G401.6 (cell line): ENCODE measurements around the gene CFAP57.

Experiments used
- FAIRE-seq: peaks from 2 replicates; lab custom pipeline; 2012; peaks lifted over from hg19 to GRCh38; lab: Jason Lieb, UNC

The CFAP57 gene

DNA sequence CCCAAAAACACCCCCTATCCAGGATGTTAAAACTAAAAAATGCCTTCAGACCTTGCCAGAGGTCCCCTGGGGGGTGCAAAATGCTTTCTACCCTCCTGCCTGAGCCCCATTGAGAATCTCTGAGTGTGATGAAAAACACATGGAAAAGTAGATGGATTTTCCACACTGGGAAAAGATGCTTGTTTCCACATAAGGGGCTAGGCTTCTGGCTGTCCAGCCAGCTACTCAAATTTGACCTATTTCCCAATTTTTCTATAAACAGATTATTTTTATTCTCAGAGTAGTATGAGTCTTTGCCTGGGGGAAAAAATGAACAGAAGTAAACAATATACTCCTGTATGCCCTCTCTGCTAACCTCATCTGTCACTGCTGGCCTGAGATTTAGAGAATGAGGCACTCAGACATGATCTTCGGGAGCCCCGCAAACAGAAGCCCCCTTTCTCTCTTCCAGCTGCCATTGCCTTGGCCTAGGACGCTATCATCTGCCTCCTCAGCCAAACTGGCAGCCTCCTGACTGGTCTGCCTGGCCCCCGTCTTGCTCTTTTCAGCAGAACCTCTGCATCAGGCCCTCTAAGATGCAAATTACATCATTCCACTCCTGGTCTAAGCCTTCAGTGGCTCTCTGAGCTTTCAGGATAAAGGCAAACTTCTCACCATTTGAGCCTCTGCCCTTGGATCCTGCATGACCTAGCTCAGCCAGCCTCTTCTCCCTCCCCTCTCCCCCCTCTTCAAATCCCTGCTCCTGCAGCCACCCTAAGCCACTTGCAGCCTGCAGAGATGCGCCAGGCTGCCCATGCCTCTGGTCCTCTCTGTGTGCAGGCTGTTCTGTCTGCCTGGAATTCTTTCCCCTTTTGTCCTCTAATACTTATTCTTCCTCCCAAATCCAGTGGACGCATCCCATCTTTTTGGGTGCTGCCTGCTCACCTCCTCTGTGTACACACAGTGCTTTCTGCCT, 58.0 kb downstream of the CFAP57 start:
- FAIRE-seq: no peak

DNA sequence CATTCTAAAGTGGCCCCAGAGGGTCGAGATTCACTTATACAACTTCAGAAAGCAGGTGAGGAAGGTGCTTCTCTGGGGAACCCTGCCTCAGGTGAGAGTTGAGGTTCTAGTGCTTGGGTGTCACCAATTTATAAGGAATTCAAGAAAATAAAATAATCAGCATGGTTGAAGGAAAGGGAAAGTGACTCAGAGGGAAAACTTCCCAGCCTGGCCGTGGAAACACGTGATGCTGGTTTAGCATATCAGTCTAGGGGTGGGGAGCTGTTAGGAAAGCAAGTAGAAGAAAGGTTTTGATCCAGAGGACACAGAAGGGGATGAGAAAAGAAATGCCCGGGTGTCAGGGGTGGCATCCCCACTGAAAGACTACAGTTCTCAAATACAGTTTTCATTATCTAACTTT, 59.9 kb downstream of the CFAP57 start:
- no peak for FAIRE-seq

DNA sequence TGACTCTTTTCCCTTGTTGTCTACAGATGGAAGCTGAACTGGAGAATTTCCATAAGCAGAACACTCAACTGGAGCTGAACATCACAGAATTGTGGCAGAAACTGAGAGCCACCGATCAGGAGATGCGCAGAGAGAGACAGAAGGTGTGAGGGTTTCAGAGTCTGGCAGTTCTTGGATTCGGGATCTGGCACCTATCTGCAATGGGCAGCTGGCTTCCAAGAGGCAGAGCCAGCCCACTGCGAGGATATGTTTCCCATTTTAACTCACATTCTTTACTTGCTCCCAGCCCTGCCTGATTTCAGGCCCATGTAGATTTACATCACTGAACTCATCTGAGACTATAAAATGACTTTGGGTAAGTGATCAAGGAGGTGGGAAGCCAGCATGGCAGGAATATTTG, 60.4 kb downstream of the CFAP57 start:
- FAIRE-seq: no peak

GRCh38 chr1:43233631-43234030, 61.5 kb downstream of the CFAP57 start:
- no peak for FAIRE-seq

GRCh38 chr1:43234267-43234666, 62.1 kb downstream of the CFAP57 start:
- no peak for FAIRE-seq

- no peak for FAIRE-seq
Observed at GRCh38 chr1:43235040-43235439, 62.9 kb downstream of the CFAP57 start.

DNA sequence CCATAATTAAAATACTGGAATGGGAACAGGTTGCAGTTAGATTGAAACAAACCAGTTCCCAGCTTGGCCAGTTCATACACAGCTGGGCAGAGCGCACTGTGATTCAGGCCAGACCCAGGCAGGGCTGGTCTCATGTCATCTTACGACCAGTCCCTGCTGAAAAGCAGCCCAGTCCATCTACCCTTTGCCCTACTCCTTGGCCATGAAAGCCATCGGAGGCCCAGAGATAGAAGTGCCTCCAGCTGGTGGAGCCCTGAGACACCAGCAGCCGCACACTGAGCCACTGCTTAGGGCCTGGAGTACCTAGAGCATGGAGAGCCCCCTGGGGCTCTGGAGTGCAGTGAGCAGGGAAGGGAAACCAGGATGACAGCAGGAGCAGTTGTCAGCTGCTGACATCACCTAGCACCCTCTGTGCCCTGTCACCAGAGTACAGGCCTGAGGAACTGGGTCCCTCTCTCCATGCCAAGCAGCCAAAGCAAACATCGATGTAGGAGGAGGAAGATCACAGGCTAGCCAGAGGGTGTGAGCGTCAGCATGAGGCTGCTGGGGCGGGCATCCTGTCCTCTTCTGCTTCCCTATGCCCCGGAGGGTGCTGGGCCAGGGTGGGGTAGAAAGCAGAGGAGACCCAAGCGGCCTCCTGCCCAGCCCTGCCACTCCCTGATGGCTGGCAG, 63.5 kb downstream of the CFAP57 start:
- no peak for FAIRE-seq

DNA sequence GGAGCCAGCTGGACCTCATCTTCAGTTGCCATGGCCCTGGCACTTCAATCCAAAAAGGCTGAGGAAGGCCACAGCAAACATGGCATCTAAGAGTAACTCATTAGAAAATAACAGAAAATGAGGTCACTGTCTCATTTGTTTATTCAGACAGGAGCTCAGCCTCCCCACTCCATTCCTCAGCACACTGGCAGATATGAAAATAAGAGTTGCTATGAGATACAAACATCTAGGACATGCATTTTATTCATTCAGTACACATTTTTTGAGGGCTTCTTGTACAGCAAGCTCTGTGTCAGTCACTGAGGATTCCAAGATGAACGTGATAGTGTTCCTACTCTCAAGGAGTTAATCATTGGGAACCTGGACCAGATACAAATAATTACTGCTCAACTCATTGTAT, 65.0 kb downstream of the CFAP57 start:
- no peak for FAIRE-seq

- peak; percentile 70 for FAIRE-seq
Observed at GRCh38 chr1:43238085-43238484, 66.0 kb downstream of the CFAP57 start.

DNA sequence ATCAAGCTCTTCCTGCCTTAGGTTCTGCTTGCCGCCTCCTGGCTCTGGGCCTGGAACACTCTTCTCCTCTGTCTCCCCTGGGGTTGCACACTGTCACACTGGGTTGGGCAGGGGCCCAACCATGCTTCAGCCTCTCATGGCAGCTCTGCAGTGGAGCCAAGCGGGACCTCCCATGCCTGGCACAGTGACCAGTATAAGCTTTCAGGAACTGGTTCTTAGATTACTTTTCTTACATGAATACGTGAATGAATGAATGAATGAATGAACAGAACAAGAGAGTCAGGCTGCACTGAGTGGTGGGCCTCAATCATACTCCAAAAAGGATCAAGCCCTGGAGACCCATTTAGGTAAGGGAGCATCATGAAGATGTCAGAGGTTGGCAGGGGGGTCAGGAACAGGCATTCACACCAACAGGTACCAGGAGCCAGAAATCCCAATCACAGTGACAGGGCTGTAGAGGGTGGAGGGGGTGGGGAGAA, 66.9 kb downstream of the CFAP57 start:
- no peak for FAIRE-seq

- FAIRE-seq: no peak
Observed at GRCh38 chr1:43239484-43239883, 67.4 kb downstream of the CFAP57 start.

- FAIRE-seq: no peak
Observed at GRCh38 chr1:43241413-43241836, 69.3 kb downstream of the CFAP57 start.

- no peak for FAIRE-seq
Observed at GRCh38 chr1:43243299-43243698, 71.2 kb downstream of the CFAP57 start.

DNA sequence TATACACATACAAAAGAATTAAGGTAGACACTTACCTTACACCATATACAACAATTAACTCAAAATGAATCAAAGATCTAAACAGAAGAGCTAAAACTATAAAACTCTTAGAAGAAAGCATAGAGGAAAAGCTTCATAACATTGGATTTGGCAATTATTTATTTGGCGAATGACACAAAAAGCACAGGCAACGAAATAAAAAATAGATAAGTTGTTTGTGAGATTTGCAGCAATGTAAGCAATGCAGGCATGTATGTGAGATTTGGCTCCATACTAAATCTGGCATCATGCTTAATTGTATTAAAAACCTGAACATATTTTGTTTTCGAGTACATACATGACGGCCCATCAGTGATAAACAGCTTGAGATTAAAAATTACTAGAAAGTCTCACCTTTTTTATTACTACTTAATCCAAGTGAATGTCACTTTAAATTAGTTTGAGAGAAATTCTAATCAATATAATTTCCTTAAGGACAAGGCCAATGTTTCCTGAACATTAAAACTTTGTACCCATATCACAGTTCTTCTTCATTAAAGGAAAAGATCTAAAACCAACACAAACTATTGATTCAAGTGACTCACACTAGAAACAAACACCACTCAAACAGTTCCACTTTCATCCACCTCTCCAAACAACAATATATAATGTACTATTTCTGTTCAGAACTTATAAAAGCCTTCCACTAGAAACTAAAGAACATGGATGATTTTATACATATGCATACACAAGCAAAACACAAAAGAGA, 74.5 kb downstream of the CFAP57 start:
- no peak for FAIRE-seq

DNA sequence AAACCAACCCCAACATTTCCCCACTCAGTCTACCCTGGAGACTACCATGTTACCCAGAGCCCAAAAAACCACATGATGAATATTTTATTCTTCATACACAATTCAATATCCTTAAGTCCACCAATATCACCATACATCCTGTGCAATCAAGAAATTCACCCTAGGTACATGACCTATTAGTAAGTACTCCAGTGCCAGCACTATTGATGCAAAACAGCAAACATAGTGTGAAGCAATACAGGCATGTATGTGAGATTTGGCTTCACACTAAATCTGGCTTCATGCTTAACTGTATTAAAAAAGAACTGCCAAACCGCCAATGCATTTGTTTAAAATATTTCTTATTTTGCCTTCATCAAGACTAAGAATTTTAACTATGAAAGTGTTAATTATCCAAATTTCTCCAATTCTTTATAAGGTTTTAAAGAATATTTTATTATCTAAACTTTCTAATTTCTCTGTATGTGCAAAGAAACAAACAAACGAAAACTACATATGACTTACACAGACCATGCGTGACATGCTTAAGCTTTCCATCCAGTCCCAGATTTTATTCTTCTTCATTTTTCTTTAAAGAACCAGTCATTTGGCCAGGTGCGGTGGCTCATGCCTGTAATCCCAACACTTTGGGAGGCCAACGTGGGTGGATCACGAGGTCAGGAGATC, 75.3 kb downstream of the CFAP57 start:
- no peak for FAIRE-seq

DNA sequence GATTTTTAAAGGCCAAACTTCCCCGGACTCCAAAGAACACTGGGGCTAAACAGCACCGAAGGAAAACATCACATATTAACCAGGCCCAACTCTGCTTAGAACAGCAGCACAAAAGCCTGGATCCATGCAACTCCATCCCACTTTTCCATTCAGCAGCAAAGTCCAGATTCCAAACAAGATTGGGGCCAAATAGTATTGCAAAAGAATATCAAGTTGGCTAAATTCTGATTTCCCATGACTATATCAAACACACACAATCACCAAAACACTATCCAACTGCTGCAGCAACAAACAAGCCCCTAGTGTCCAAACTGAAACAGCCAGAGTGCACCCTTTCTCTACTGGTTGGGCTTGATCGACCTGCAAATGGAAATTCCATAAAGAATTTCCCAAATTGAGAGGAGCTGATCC, 78.2 kb downstream of the CFAP57 start:
- FAIRE-seq: no peak

DNA sequence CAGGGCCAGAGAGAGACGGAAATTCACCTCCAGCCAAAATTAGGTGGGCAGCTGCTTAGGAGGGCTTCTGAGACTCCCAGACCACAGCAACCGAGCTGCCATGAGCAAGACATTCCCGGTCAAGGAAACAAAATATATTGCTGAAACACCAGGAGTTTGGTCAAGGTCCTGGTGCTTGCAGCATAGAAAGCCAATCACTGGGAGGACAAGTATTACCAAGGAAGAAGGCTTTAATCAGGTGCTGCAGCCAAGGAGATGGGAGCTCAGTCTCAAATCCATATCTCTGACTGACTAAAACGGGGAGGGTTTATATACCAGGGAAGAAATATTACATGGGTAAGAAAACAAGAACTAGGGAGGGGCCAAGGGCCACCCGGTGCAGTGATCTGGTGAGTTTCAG, 78.9 kb downstream of the CFAP57 start:
- no peak for FAIRE-seq

GRCh38 chr1:43252225-43252624, 80.1 kb downstream of the CFAP57 start:
- no peak for FAIRE-seq

DNA sequence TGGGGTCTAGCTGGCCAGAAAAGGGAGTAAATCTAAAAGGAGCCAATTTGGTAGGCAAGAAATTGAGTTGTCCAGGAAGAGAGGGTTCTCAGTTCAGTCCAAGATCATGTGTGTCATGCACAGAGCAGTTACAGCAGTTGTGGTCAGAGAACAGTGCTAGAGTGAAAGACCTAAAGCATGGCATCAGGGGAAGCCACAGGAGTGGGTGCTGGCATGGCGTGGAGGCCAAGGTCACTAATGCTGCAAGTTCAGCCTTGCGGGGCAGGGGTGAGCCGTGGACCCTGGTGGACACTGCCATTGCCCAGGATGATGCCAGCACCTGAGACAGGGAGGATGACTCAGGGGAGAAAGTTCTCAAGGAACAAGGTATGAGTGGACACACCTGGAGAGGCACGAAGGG, 81.0 kb downstream of the CFAP57 start:
- no peak for FAIRE-seq

- FAIRE-seq: no peak
Observed at GRCh38 chr1:43253876-43254275, 81.7 kb downstream of the CFAP57 start.

GRCh38 chr1:43255438-43256210, 83.5 kb downstream of the CFAP57 start:
- FAIRE-seq: no peak
